GM18909 (cell line): Measurements from ENCODE around the gene SERPINA5.

Source experiments
- ATAC-seq: cut with Tn5 transposase; IDR thresholded peaks from one replicate; pipeline ENCODE4 v1.9.1; 2021; ENCODE audit warnings: mild to moderate bottlenecking; ENCODE audit not compliant: unreplicated experiment, poor library complexity

SERPINA5 gene

DNA sequence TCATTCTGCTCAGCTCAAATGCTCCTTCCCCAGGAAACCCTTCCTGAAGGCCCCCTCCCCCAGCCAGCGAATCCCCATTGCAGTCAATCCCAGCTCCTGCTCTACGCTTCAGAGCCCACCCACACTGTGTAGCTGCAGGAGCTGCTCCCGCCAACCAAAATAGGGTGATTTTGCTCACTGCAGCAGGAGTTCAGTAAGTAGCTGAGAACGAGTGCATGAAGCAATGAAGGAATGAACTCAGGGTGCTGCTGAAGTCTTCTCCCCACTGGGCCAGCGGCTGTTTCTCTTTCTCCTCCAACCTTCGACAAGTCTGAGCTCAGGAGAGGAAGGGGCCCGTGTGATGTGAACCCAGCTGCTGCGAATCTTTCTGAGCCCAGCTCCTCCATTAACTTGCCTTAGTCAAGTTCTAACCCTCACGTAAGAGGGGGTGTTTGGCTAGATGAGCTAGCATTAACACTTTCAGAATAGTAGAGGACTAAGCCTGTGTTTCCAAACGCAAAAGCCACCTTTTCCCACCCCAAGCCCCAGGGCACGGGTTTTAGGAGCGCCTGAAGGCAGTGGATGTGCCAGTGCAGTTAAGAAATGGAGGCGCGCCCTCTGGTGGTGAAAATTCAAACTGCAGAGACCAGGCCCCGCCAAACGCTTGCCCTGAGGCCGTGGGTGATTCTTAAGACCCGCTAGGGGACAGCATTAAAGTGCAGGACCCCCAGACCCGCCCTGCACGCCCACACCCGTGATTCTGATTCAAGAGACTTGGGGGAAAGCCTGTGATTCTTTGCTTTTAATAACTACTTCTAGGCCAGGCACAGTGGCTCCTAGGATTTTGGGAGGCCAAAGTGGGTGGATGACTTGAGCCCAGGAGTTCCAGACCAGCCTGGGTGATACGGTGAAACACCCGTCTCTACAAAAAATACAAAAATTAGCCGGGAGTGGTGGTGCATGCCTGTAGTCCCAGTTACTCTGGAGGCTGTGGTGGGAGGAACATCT lies 31.9 kb upstream of the SERPINA5 start:
- peak; percentile 48 for ATAC-seq

GRCh38 chr14:94550041-94550440 lies 31.2 kb upstream of the SERPINA5 start:
- no peak for ATAC-seq

GRCh38 chr14:94555991-94556390 lies 25.2 kb upstream of the SERPINA5 start:
- no peak for ATAC-seq

DNA sequence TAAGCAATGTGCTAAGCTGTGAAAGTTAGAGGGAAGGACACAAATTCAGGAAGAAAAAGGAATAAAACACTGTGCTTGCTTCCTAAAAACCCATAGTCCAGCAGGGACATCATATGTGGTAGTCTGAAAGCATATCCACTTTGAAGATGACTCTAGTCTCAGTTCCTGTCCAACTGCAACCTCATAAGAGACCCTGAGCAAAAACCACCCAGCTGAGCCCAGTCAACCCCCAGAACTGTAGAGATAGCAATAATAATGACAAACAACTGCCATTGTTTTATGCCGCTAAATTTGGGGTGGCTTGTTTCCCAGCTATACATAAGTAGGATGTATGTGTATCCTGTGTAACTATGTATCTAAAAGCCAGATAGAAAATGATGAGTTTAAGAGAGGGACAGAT lies 23.9 kb upstream of the SERPINA5 start:
- no peak for ATAC-seq

DNA sequence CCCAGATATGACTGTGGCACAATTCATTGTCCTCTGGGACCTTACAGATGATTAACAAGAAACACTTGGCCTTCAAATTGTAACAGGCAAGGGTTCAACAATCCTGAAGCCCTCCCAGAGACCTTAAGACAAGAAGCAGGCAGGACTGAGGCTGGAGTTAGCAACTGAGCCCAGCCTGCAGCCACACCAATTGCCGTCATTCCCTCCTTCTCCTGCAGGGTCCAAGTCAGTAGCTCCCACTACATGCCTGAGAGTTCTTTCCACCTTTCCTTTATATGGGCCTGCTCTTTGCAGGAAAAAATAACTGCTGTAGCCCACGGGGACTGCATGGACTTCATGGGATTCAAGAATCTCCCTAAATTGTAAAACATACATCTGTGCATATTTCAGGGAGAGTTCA lies 22.4 kb upstream of the SERPINA5 start:
- no peak for ATAC-seq

DNA sequence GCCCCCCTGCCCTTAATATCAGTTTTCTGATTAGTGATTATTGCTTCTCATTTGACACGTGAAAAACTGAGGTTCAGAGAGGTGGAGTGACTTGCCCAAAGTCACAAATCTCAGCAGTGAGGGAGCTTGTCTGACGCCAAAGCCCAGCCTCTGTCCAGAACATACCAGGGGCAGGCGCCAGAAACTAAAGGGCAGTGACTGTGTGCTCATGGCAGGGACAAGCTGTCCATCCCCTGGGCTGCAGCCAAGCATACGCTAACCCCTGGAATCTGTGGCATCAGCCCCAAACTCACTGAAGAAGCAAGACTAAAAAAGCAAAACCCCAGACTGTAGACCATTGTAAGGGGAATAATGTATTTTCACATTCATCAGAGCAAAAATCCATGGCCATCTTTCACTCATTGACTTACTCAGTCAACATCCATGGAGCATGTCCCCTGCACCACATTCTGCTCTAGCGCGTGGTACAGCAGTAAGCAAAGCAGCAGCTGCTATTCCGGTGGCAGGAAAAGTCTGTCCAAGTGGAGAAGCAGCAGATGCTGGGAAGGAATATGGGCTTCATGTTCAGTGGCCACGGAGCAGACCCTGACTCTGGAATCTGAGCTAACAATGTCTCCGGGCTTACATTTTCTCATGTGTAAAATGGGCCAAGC lies 21.5 kb upstream of the SERPINA5 start:
- ATAC-seq: no peak

GRCh38 chr14:94560291-94560665 lies 20.9 kb upstream of the SERPINA5 start:
- ATAC-seq: no peak

DNA sequence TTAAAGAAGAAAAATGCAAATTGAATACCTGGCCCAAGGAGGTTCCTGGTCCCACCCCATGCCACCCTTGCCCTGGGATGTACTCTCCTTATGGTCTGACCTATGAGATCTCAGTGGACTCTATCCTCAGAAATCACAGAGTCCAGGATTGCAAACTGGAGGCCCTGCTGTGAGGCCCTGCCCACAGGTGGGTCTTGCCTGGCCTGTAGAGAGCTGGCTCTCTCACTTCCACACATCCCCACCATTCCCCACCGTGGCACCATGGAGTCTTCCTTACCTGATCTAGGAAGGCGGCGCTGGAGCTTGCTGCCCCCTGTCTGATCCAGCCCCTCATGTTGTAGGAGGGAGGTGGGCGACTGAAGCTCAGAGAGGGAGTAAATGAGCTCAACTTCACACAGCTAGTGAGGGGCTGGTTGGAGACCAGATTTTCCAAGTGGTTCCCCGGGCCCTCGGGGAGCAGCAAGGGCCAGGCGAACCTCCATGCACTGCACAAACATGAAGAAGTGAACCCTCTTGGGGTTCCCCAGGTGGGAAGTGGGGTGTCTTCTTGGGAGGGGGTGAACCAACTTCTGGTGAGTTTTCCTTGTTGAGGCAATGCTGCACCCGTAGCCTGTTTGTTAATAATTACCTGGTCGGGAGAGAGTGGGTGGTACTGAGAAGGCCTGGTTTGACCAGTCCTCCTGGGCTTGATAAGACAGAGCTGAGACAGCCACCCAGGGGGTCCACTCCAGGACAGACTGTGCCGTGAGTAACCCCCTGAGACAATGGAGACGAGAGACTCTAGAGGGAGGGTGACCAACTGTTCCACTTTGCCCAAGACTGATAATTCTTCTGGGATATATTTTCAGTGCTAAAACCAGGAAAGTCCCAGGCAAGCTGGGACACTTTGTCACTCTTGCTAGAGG lies 20.2 kb upstream of the SERPINA5 start, which contains the start of gene SERPINA4:
Gene SERPINA4 (plus strand): TSS at position 692 of the 905 bp plus-strand sequence. CDS start 2,041 bp downstream, outside the sequence.
- ATAC-seq: no peak

DNA sequence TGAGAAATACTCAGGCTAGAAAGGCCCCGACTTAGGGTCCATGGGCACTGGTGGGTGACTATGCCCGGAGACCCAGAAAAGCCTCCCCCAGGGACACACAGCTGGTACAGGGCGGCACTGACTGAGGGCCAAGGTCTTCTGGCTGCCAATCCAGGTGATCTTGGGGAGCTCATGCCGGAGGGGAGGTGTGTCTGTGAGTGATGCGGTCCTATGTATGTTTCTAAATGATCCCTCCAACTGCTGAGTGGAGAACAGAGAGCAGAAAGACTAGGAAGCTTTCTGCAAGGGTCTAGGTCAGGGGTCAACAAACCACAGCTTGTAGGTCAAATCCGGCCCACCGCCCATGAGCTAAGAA lies 19.6 kb upstream of the SERPINA5 start:
- ATAC-seq: no peak

- no peak for ATAC-seq
Observed at GRCh38 chr14:94562022-94562421, 19.2 kb upstream of the SERPINA5 start.

- no peak for ATAC-seq
Observed at GRCh38 chr14:94562941-94563883, 18.0 kb upstream of the SERPINA5 start.

DNA sequence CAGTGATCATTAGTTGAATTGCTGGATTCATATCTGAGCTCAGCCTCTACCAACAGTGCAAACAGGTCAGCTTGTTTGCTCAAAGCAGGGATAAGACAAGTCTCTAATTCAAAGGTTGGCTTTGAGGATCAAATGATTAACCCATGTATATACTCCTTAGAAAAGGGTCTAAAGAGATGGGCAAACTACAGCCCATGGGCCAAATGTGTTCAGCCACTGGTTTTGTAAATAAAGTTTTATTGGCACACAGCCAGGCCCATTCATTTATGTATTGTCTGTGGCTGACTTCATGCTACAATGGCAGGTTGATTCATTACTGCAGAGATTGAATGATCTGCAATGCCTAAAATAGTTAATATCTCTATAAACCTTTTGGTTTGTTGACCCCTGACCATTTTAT lies 16.8 kb upstream of the SERPINA5 start:
- ATAC-seq: no peak

DNA sequence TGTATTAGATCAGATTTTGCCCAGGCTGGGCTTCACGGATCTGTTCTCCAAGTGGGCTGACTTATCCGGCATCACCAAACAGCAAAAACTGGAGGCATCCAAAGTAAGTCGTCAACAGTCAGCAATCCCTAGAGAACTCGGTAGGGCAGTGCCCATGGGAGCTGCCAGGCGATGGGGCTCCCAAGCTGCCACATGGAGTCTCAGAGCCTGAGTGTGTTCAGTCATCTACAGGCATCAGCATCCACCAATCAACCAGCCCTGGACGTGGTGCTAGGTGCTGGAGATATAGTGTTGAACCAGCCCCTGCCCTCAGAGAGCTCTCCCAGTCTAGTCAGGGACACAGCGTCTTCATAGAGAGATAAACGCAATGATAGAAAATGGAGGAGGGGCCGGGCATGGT lies 13.0 kb upstream of the SERPINA5 start:
- no peak for ATAC-seq

DNA sequence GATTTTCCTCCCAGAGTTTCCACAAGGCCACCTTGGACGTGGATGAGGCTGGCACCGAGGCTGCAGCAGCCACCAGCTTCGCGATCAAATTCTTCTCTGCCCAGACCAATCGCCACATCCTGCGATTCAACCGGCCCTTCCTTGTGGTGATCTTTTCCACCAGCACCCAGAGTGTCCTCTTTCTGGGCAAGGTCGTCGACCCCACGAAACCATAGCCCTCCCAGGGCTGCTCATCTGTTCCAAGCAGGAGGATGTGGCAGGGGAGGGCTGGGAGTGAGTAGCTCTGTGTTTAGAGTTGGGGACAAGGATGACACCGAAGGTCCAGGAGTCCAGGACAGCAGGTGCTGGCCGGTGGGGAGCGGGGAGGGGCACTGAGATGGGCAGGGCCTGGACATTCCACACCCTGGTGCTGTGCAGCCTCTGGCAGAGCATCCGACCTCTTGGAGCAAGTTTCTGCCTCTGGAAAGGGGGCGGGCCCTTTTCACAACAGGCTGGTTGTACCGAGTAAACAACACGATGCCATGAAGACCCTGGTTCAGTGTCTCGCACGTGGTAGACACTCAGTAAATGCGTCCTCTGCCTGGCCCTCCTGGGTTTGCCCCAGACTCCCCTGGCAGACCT lies 11.7 kb upstream of the SERPINA5 start:
- no peak for ATAC-seq

GRCh38 chr14:94570002-94570400 lies 11.2 kb upstream of the SERPINA5 start:
- no peak for ATAC-seq

GRCh38 chr14:94570440-94570839 lies 10.8 kb upstream of the SERPINA5 start:
- no peak for ATAC-seq

DNA sequence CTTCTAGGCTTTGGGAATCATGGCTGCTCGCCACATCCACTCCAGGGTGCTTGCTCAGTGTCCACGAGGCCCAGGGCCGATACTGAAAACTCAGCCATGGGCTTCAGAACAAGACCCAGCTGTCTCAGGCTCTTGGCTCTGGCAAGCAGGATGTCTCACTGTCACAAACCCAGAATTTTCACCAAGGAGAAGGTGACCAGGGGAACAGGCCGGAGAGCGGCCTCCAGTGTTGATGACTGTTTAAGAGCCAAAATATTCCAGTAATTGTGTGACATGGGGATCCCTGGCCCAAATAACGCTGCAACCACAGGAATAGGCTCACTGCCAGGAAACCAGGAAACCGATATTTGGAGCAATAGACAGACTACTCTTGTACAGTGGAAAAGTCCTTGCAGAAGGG lies 9.8 kb upstream of the SERPINA5 start:
- no peak for ATAC-seq

GRCh38 chr14:94571950-94572349 lies 9.3 kb upstream of the SERPINA5 start:
- no peak for ATAC-seq
